Nephron (organoid): ENCODE results near the gene PRND.
"Not testable (repeated sequence)": the region's sequence is repeated elsewhere in the genome, so short reads cannot be mapped to it uniquely, and the experiment has no call there.

ENCODE experiments used
- H3K27ac Mint-ChIP-seq, 3 experiments: 2 replicates each; pipeline ENCODE4 v1.8.0; 2020; ENCODE audit warnings: mixed read lengths in 3 of 3, mild to moderate bottlenecking in 2 of 3, moderate library complexity in 1 of 3
- H3K27me3 Mint-ChIP-seq: 2 replicates; pipeline ENCODE4 v1.8.0; 2021; ENCODE audit warnings: low read depth, mild to moderate bottlenecking, moderate library complexity, mixed read lengths
- H3K36me3 Mint-ChIP-seq: 2 replicates; pipeline ENCODE4 v1.8.0; 2020; ENCODE audit warnings: low read depth, mixed read lengths
- H3K4me1 Mint-ChIP-seq: 2 replicates; pipeline ENCODE4 v1.8.0; 2020; ENCODE audit warnings: mixed read lengths
- H3K4me3 Mint-ChIP-seq, 3 experiments: 2 replicates each; pipeline ENCODE4 v1.8.0; 2020; ENCODE audit warnings: mild to moderate bottlenecking in 3 of 3, mixed read lengths in 3 of 3, moderate library complexity in 2 of 3
- H3K9me3 Mint-ChIP-seq: 2 replicates; pipeline ENCODE4 v1.8.0; 2020; ENCODE audit warnings: mixed read lengths
- CTCF ChIP-seq, 3 experiments: fragments of 200-600 bp; sonication (generic); IDR thresholded peaks; one replicate each; pipeline ENCODE4 v1.5.0; 2021; ENCODE audit warnings: antibody characterized with exemption in 3 of 3; ENCODE audit not compliant: unreplicated experiment in 3 of 3

PRND gene

GRCh38 chr20:4699957-4700356 lies 21.8 kb upstream of the PRND start:
- Mint-ChIP-seq H3K9me3 (no peaks in the 10 kb centered on the region), H3K4me1 (peaks cover 5% of the 10 kb centered on the region), H3K36me3 (peaks cover 11% of the 10 kb centered on the region), H3K27ac (no peak overlapping the region), H3K4me3 (no peak overlapping the region), H3K27me3 (peaks cover 4% of the 10 kb centered on the region)
- no peak for TF ChIP-seq CTCF (IDR thresholded peaks at IDR 0.05; ENCODE audit: unreplicated experiment in 3 of 3)

- Mint-ChIP-seq H3K27me3 (peaks cover 8% of the 10 kb centered on the region), H3K4me3 (no peak overlapping the region), H3K27ac (no peak overlapping the region), H3K4me1 (peaks cover 5% of the 10 kb centered on the region), H3K36me3 (peaks cover 7% of the 10 kb centered on the region), H3K9me3 (no peaks in the 10 kb centered on the region)
- no peak for TF ChIP-seq CTCF (IDR thresholded peaks at IDR 0.05; ENCODE audit: unreplicated experiment in 3 of 3)
Measured at GRCh38 chr20:4702562-4703280, 19.0 kb upstream of the PRND start.

GRCh38 chr20:4703281-4703676 lies 18.4 kb upstream of the PRND start:
- no peak for TF ChIP-seq CTCF (IDR thresholded peaks at IDR 0.05; ENCODE audit: unreplicated experiment in 3 of 3)
- no peak overlapping the region for H3K27ac Mint-ChIP-seq
- H3K36me3 Mint-ChIP-seq, result peaks cover 7% of the 10 kb centered on the region

GRCh38 chr20:4706941-4707340 lies 14.8 kb upstream of the PRND start:
- H3K27ac Mint-ChIP-seq, H3K4me3 Mint-ChIP-seq, H3K36me3 Mint-ChIP-seq, H3K4me1 Mint-ChIP-seq, H3K9me3 Mint-ChIP-seq: not testable (repeated sequence)
- H3K27me3 Mint-ChIP-seq, result peaks cover 22% of the 10 kb centered on the region

More at GRCh38 chr20:4703281-4703676, 18.4 kb upstream of the PRND start:
- no peak overlapping the region for H3K4me3 Mint-ChIP-seq
- peaks cover 11% of the 10 kb centered on the region for H3K27me3 Mint-ChIP-seq
- H3K9me3 Mint-ChIP-seq, result no peaks in the 10 kb centered on the region
- peaks cover 5% of the 10 kb centered on the region for H3K4me1 Mint-ChIP-seq

GRCh38 chr20:4708036-4708435 lies 13.7 kb upstream of the PRND start:
- Mint-ChIP-seq H3K27ac (no peak overlapping the region), H3K4me3 (no peak overlapping the region), H3K27me3 (peaks cover 24% of the 10 kb centered on the region), H3K9me3 (peaks cover 6% of the 10 kb centered on the region), H3K36me3 (no peaks in the 10 kb centered on the region), H3K4me1 (peaks cover 5% of the 10 kb centered on the region)
- TF ChIP-seq CTCF (IDR thresholded peaks at IDR 0.05; ENCODE audit: unreplicated experiment in 3 of 3), result no peak

GRCh38 chr20:4708856-4709255 lies 12.9 kb upstream of the PRND start:
- Mint-ChIP-seq H3K4me3 (no peak overlapping the region), H3K36me3 (no peaks in the 10 kb centered on the region)

More at GRCh38 chr20:4708856-4709255, 12.9 kb upstream of the PRND start:
- Mint-ChIP-seq H3K27me3 (peaks cover 30% of the 10 kb centered on the region), H3K27ac (no peak overlapping the region), H3K9me3 (peaks cover 6% of the 10 kb centered on the region), H3K4me1 (peaks cover 5% of the 10 kb centered on the region)
- TF ChIP-seq CTCF (IDR thresholded peaks at IDR 0.05; ENCODE audit: unreplicated experiment in 3 of 3), result no peak
